ENCODE results near the gene SSH3.

Gene SSH3

GRCh38 chr11:67274768-67275605, 28.3 kb upstream of the SSH3 start:
- Histone ChIP-seq H3K36me3 (ENCODE audit: control insufficient read depth, insufficient read depth, low read length) (peaks cover 4% of the 10 kb centered on the region), H3K9ac (ENCODE audit: low read length) (no peak overlapping the region), H3K4me2 (ENCODE audit: low read length) (no peak overlapping the region), H3K4ac (ENCODE audit: low read depth, low read length) (no peak overlapping the region), H3K23ac (ENCODE audit: low read length) (no peak overlapping the region), H2AK5ac (ENCODE audit: low read length) (no peak overlapping the region), H3K79me2 (ENCODE audit: control insufficient read depth, insufficient read depth, low read length) (peaks cover 39% of the 10 kb centered on the region), H3K4me3 (ENCODE audit: low read length) (no peak overlapping the region), H4K8ac (ENCODE audit: low read depth, low read length) (no peak overlapping the region), H4K5ac (ENCODE audit: low read length) (no peak overlapping the region), H2BK5ac (ENCODE audit: low read length) (no peak overlapping the region), H3K27me3 (ENCODE audit: insufficient read depth, low read length, poor library complexity) (no peaks in the 10 kb centered on the region), H3K27ac (ENCODE audit: low read depth, low read length) (no peak overlapping the region), H2BK120ac (ENCODE audit: low read depth, low read length) (no peak overlapping the region), H2BK15ac (replicated peaks; ENCODE audit: low read depth) (no peak overlapping the region), H3K18ac (ENCODE audit: low read length) (no peak overlapping the region), H3K79me1 (ENCODE audit: low read length) (peaks cover 45% of the 10 kb centered on the region), H3K4me1 (ENCODE audit: control insufficient read depth, low read depth, low read length) (peaks cover 19% of the 10 kb centered on the region), H3K56ac (ENCODE audit: low read length) (peak overlapping the region; percentile 25)
- no CpG with 5 or more reads among the region's 35 CpGs for WGBS (ENCODE audit: extremely low coverage, insufficient coverage, low lambda C conversion rate)
- DNase-seq = no peak

GRCh38 chr11:67275606-67276409, 27.5 kb upstream of the SSH3 start:
- no CpG with 5 or more reads among the region's 17 CpGs for WGBS (ENCODE audit: extremely low coverage, insufficient coverage, low lambda C conversion rate)
- Histone ChIP-seq H3K4me3 (ENCODE audit: low read length) (no peak overlapping the region), H3K79me1 (ENCODE audit: low read length) (peaks cover 43% of the 10 kb centered on the region), H2AK5ac (ENCODE audit: low read length) (no peak overlapping the region), H3K27ac (ENCODE audit: low read depth, low read length) (no peak overlapping the region), H4K8ac (ENCODE audit: low read depth, low read length) (no peak overlapping the region), H3K23ac (ENCODE audit: low read length) (no peak overlapping the region), H2BK120ac (ENCODE audit: low read depth, low read length) (no peak overlapping the region), H2BK15ac (replicated peaks; ENCODE audit: low read depth) (no peak overlapping the region), H3K18ac (ENCODE audit: low read length) (no peak overlapping the region), H4K5ac (ENCODE audit: low read length) (no peak overlapping the region), H3K79me2 (ENCODE audit: control insufficient read depth, insufficient read depth, low read length) (peaks cover 37% of the 10 kb centered on the region), H3K4me2 (ENCODE audit: low read length) (no peak overlapping the region), H3K4me1 (ENCODE audit: control insufficient read depth, low read depth, low read length) (peaks cover 14% of the 10 kb centered on the region), H3K4ac (ENCODE audit: low read depth, low read length) (no peak overlapping the region), H2BK5ac (ENCODE audit: low read length) (no peak overlapping the region), H3K27me3 (ENCODE audit: insufficient read depth, low read length, poor library complexity) (no peaks in the 10 kb centered on the region), H3K36me3 (ENCODE audit: control insufficient read depth, insufficient read depth, low read length) (peaks cover 6% of the 10 kb centered on the region), H3K56ac (ENCODE audit: low read length) (peak overlapping the region; percentile 39), H3K9ac (ENCODE audit: low read length) (no peak overlapping the region)
- peak; percentile 27 for DNase-seq

DNA sequence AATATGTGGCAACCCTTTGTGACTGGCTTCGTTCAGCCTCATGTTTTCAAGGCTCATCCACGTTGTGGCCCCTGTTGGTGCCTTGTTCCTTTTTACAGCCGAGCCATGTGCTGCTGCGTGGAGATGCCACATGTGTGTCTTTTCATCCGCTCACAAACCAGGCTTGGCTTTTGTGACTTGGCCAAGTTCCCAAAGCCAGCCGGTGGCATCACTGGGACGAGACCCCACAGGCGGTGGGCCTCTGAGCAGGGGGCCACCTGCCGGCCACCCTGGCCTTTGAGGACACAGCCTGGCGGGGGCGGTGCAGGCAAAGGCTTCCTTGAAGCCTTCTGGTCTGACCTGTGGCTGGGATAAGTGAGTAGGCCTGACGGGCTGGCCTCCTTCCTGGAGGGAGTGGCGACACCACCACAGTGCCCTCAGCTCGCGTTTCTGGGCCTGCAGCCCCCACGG, 26.5 kb upstream of the SSH3 start:
- Histone ChIP-seq H2BK5ac (ENCODE audit: low read length) (no peak overlapping the region), H2BK120ac (ENCODE audit: low read depth, low read length) (no peak overlapping the region), H3K79me1 (ENCODE audit: low read length) (peaks cover 33% of the 10 kb centered on the region), H3K79me2 (ENCODE audit: control insufficient read depth, insufficient read depth, low read length) (peaks cover 27% of the 10 kb centered on the region), H3K36me3 (ENCODE audit: control insufficient read depth, insufficient read depth, low read length) (peaks cover 8% of the 10 kb centered on the region), H3K18ac (ENCODE audit: low read length) (peak overlapping the region; percentile 7), H3K23ac (ENCODE audit: low read length) (peak overlapping the region; percentile 17), H3K4me2 (ENCODE audit: low read length) (no peak overlapping the region), H4K8ac (ENCODE audit: low read depth, low read length) (no peak overlapping the region), H4K5ac (ENCODE audit: low read length) (no peak overlapping the region), H3K27me3 (ENCODE audit: insufficient read depth, low read length, poor library complexity) (no peaks in the 10 kb centered on the region), H3K27ac (ENCODE audit: low read depth, low read length) (peak overlapping the region; percentile 91), H2BK15ac (replicated peaks; ENCODE audit: low read depth) (no peak overlapping the region), H3K4me3 (ENCODE audit: low read length) (no peak overlapping the region), H2AK5ac (ENCODE audit: low read length) (peak overlapping the region; percentile 45), H3K9ac (ENCODE audit: low read length) (peak overlapping the region; percentile 80), H3K4me1 (ENCODE audit: control insufficient read depth, low read depth, low read length) (peaks cover 8% of the 10 kb centered on the region), H3K56ac (ENCODE audit: low read length) (peak overlapping the region; percentile 85), H3K4ac (ENCODE audit: low read depth, low read length) (no peak overlapping the region)
- WGBS (ENCODE audit: extremely low coverage, insufficient coverage, low lambda C conversion rate) = no CpG with 5 or more reads among the region's 16 CpGs
- peak; percentile 61 for DNase-seq

DNA sequence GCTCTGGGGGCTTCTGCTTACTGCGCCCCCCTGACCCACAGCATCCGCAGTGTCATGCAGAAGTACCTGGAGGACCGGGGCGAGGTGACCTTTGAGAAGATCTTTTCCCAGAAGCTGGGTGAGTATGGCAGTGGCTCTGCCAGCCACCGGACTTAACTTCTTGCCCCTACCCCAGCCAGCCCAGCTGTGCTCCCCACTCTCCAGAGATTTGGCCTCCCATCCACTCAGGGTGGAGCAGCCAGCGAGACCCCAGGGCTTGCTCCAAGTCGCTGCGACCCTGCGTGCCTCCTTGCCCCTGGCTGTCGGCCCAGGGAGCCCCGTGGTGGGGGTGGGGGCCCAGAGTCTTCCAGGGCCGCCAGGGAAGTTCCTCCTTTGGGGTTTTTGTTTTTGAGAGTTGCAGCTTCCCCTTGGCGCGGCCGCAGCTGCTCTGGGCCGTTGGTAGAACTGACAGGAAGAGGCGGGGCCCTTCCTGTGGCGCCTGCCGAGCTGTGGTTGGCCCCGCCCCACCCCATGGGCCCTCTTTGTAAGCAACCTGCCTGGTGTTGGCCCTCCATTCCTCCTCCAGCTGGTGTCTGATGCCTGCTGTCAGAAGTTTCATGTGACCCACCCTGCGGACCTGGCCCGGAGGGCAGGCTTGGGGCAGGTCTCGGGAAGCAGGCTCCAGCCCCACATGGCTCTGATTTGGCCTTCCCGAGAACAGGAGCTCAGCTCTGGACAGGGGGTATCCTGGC, 25.9 kb upstream of the SSH3 start:
- DNase-seq = peak; percentile 84
- Histone ChIP-seq H2AK5ac (ENCODE audit: low read length) (peak overlapping the region; percentile 48), H3K27ac (ENCODE audit: low read depth, low read length) (peak overlapping the region; percentile 91), H3K4me2 (ENCODE audit: low read length) (no peak overlapping the region), H3K56ac (ENCODE audit: low read length) (peak overlapping the region; percentile 85), H4K5ac (ENCODE audit: low read length) (peak overlapping the region; percentile 71), H3K9ac (ENCODE audit: low read length) (peak overlapping the region; percentile 80), H2BK15ac (replicated peaks; ENCODE audit: low read depth) (no peak overlapping the region), H3K79me2 (ENCODE audit: control insufficient read depth, insufficient read depth, low read length) (peaks cover 21% of the 10 kb centered on the region), H4K8ac (ENCODE audit: low read depth, low read length) (no peak overlapping the region), H3K27me3 (ENCODE audit: insufficient read depth, low read length, poor library complexity) (no peaks in the 10 kb centered on the region), H3K23ac (ENCODE audit: low read length) (peak overlapping the region; percentile 6), H2BK120ac (ENCODE audit: low read depth, low read length) (no peak overlapping the region), H3K79me1 (ENCODE audit: low read length) (peaks cover 27% of the 10 kb centered on the region), H3K4me1 (ENCODE audit: control insufficient read depth, low read depth, low read length) (peaks cover 8% of the 10 kb centered on the region), H2BK5ac (ENCODE audit: low read length) (peak overlapping the region; percentile 51), H3K4ac (ENCODE audit: low read depth, low read length) (peak overlapping the region; percentile 23), H3K36me3 (ENCODE audit: control insufficient read depth, insufficient read depth, low read length) (peaks cover 9% of the 10 kb centered on the region), H3K4me3 (ENCODE audit: low read length) (no peak overlapping the region), H3K18ac (ENCODE audit: low read length) (peak overlapping the region; percentile 7)
- no CpG with 5 or more reads among the region's 24 CpGs for WGBS (ENCODE audit: extremely low coverage, insufficient coverage, low lambda C conversion rate)

DNA sequence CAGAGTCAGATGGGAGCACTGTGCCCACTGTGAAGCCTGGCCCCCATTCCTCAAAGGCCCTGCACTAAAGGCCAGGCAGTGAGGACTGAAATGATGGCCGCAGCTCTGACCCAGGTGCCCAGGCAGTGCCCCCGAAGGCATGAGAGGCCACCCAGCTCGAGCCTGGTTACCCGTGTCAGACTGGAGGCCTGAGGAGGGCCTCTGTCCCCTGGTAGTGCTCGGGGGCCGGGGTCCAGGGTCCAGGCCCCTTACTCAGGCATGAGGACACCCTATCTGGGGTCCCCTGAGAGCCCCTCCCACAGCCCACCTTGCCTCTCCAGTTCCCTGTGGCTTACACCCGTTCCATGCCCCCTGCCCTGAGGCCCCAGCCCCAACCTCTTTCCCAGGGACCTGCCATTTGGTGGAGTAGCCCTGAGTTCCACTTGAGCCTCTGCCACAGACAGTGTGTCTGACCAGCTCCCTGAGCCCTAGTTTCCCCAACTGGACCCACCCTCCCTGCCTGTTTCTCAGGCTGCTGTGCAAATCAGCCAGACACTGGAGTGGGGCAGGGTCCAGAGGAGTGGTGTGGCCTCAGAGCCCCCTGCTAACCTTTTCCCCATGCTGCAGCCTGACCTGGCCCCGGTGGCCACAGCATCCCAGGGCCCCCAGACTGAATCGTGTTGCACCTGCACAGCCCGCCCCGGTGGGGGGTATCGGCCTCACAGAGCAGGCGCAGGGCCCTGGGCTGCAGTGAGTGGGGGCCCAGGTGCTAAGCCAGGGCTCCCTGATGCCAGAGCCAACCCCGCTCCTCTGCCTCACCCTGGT, 25.0 kb upstream of the SSH3 start:
- no peak for DNase-seq
- Histone ChIP-seq H3K4me3 (ENCODE audit: low read length) (no peak overlapping the region), H4K8ac (ENCODE audit: low read depth, low read length) (no peak overlapping the region), H2AK5ac (ENCODE audit: low read length) (peak overlapping the region; percentile 48), H2BK5ac (ENCODE audit: low read length) (no peak overlapping the region), H4K5ac (ENCODE audit: low read length) (no peak overlapping the region), H3K27me3 (ENCODE audit: insufficient read depth, low read length, poor library complexity) (no peaks in the 10 kb centered on the region), H3K56ac (ENCODE audit: low read length) (peak overlapping the region; percentile 69), H3K79me1 (ENCODE audit: low read length) (peaks cover 19% of the 10 kb centered on the region), H3K4me1 (ENCODE audit: control insufficient read depth, low read depth, low read length) (peaks cover 8% of the 10 kb centered on the region), H3K23ac (ENCODE audit: low read length) (no peak overlapping the region), H3K9ac (ENCODE audit: low read length) (peak overlapping the region; percentile 58), H2BK15ac (replicated peaks; ENCODE audit: low read depth) (no peak overlapping the region), H3K27ac (ENCODE audit: low read depth, low read length) (no peak overlapping the region), H3K4me2 (ENCODE audit: low read length) (no peak overlapping the region), H3K18ac (ENCODE audit: low read length) (no peak overlapping the region), H3K36me3 (ENCODE audit: control insufficient read depth, insufficient read depth, low read length) (peaks cover 15% of the 10 kb centered on the region), H2BK120ac (ENCODE audit: low read depth, low read length) (no peak overlapping the region), H3K79me2 (ENCODE audit: control insufficient read depth, insufficient read depth, low read length) (peaks cover 12% of the 10 kb centered on the region), H3K4ac (ENCODE audit: low read depth, low read length) (no peak overlapping the region)
- WGBS (ENCODE audit: extremely low coverage, insufficient coverage, low lambda C conversion rate) = no CpG with 5 or more reads among the region's 14 CpGs

All from mesendoderm (in vitro differentiated cells).